Body of pancreas (tissue), 4 donors: ENCODE measurements around the gene SLC18A2. TPM values are rescaled to one million over a fixed set of nuclear protein-coding genes. Genes with fewer than 3 reads are reported as not detected.

Experiments
- ATAC-seq: fragments of 150-250 bp; one replicate; pipeline ENCODE4 v1.9.1; 2016
- DNase-seq, 4 donors: peaks; one replicate each; pipeline ENCODE4 v3.0.0-alpha.2; 2019
- H3K27ac ChIP-seq, 4 donors: fragments of 200-600 bp; sonication (generic); 1 replicate in 3 of 4; 2 replicates in 1 of 4; pipeline versions ENCODE4 v1.5.1 to v1.6.1; 2016 to 2019; ENCODE audit warnings: mild to moderate bottlenecking in 1 of 4, mixed read lengths in 1 of 4, moderate library complexity in 1 of 4
- H3K27me3 ChIP-seq, 2 donors: fragments of 200-600 bp; sonication (generic); one replicate each; pipeline ENCODE4 v1.6.0; 2016; ENCODE audit warnings: mild to moderate bottlenecking in 1 of 2
- H3K36me3 ChIP-seq, 2 donors: fragments of 200-600 bp; sonication (generic); replicated peaks in 1 of 2; 2 replicates each; pipeline ENCODE4 v1.5.1; 2016; ENCODE audit warnings: low read depth in 2 of 2; ENCODE audit not compliant: insufficient read depth in 1 of 2
- H3K4me1 ChIP-seq: fragments of 200-600 bp; sonication (generic); one replicate; pipeline ENCODE4 v1.6.0; 2016
- H3K4me3 ChIP-seq, 2 donors: fragments of 200-600 bp; sonication (generic); 1 replicate in 1 of 2; 2 replicates in 1 of 2; pipeline ENCODE4 v1.5.1; 2016 to 2019
- H3K9me3 ChIP-seq, 3 donors: fragments of 200-600 bp; sonication (generic); 1 replicate in 2 of 3; 2 replicates in 1 of 3; pipeline ENCODE4 v1.5.1; 2016
- CTCF ChIP-seq, 7 experiments: fragments of 450-650 bp in 4 of 7; fragments of 200-600 bp in 3 of 7; sonication (generic) in 3 of 7; IDR thresholded peaks; one replicate each; pipeline ENCODE4 v1.5.1; 2016 to 2019; ENCODE audit warnings: antibody characterized with exemption in 7 of 7
- POLR2A ChIP-seq, 3 donors: fragments of 450-650 bp; IDR thresholded peaks; one replicate each; pipeline ENCODE4 v1.6.1; 2016; ENCODE audit warnings: antibody characterized with exemption in 3 of 3, mild to moderate bottlenecking in 2 of 3
- WGBS, 2 donors: methylation state at CpG; one replicate each; pipeline ENCODE4 v1.1.5; 2017; 5-methylcytosine and 5-hydroxymethylcytosine counted together
- intact Hi-C: fragments of 100-400 bp; cut with DNase I; formaldehyde crosslinking; loops from one replicate; pipeline ENCODE4 v1.15.1; 2023
- total RNA-seq, 2 donors: library from RNA; depleted of rRNA; stranded (reverse); fragments of >200 nt; gene quantifications; one replicate each; pipeline ENCODE4 v1.1.0, GENCODE V29; 2016

Gene SLC18A2
- total RNA-seq, 2 donors from 2014 or later: 1.6 to 2.3 TPM

DNA sequence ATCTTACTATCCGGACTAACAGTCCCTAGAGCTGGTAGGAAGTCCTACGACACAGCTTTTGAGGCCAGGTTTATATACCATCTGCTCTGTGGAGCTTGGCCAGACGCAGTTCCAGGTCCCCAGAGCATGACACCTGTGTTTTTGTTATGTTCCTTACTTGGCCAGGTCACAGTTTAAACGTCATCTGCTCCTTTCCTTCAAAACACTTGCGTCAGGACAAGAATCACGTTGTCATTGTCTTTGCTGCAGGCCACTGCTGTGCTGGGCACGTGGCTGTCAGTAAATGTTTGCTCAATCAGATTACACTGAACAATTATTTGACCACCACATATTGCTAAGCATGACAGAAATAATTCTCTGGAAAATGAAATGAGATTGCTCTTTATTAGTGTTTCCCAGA is 23.9 kb downstream of the SLC18A2 start:
- Histone ChIP-seq H3K4me3 (no peak overlapping the region), H3K9me3 (no peaks in the 10 kb centered on the region), H3K27me3 (no peaks in the 10 kb centered on the region), H3K4me1 (peaks cover 19% of the 10 kb centered on the region), H3K36me3 (no peaks in the 10 kb centered on the region), H3K27ac (peak overlapping the region in 1 of 4 donors; percentile 43)
- TF ChIP-seq CTCF (IDR thresholded peaks at IDR 0.05) (no peak), POLR2A (IDR thresholded peaks at IDR 0.05) (no peak)
- peak; percentile 52 to 78 (median 66) for DNase-seq
- peak; percentile 92 for ATAC-seq
- intact Hi-C loops: no loop called here
- WGBS, 2 donors: 23 to 27% methylated on average over 7 of the region's 7 CpGs

- H3K27ac ChIP-seq: no peak overlapping the region
- TF ChIP-seq CTCF (IDR thresholded peaks at IDR 0.05): no peak
- no peak for TF ChIP-seq POLR2A (IDR thresholded peaks at IDR 0.05)
- 82 to 86% methylated on average over 9 of the region's 9 CpGs for WGBS, 2 donors
- H3K4me3 ChIP-seq: no peak overlapping the region
- intact Hi-C loops: no loop called here
- H3K36me3 ChIP-seq: no peaks in the 10 kb centered on the region
- H3K9me3 ChIP-seq: no peaks in the 10 kb centered on the region
- no peak for DNase-seq
- no peaks in the 10 kb centered on the region for H3K27me3 ChIP-seq
- ATAC-seq: no peak
- peaks cover 19% of the 10 kb centered on the region for H3K4me1 ChIP-seq
Observed at GRCh38 chr10:117266400-117266799, 25.5 kb downstream of the SLC18A2 start.

DNA sequence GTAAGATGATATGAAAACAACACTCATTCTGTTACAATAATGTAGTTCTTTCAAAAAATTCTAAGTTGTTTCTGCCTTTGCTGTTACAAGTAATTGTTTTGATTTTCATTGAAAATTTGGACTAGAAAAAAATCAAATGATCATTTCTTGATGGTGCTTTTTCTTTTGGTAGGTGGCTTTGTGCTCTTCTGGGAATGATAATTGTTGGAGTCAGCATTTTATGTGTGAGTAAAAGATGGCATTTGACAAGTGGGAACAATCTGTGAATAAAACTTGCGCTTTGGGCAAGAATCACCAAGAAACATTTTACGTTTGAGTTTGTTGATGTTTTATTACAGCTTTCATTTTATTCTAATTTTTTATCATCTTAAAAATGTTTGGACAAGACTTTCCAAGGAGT is 25.9 kb downstream of the SLC18A2 start:
- ATAC-seq: no peak
- no peak overlapping the region for H3K27ac ChIP-seq
- WGBS, 2 donors: 87 to 95% methylated on average over 2 of the region's 2 CpGs
- no peak for TF ChIP-seq POLR2A (IDR thresholded peaks at IDR 0.05)
- DNase-seq: no peak
- intact Hi-C loops: no loop called here
- peaks cover 19% of the 10 kb centered on the region for H3K4me1 ChIP-seq
- no peaks in the 10 kb centered on the region for H3K9me3 ChIP-seq
- no peaks in the 10 kb centered on the region for H3K36me3 ChIP-seq
- H3K4me3 ChIP-seq: no peak overlapping the region
- H3K27me3 ChIP-seq: no peaks in the 10 kb centered on the region

- H3K4me3 ChIP-seq: no peak overlapping the region
- WGBS, 2 donors: 76 to 93% methylated on average over 3 to 4 of the region's 4 CpGs
- peaks cover 19% of the 10 kb centered on the region for H3K4me1 ChIP-seq
- no peak for TF ChIP-seq CTCF (IDR thresholded peaks at IDR 0.05)
- TF ChIP-seq POLR2A (IDR thresholded peaks at IDR 0.05): no peak
- H3K27ac ChIP-seq: no peak overlapping the region
- H3K36me3 ChIP-seq: no peaks in the 10 kb centered on the region
- ATAC-seq (no peak), DNase-seq (no peak)
- intact Hi-C loops: no loop called here
- no peaks in the 10 kb centered on the region for H3K9me3 ChIP-seq
- H3K27me3 ChIP-seq: no peaks in the 10 kb centered on the region
Observed at GRCh38 chr10:117268258-117268657, 27.3 kb downstream of the SLC18A2 start.

- Histone ChIP-seq H3K27me3 (no peaks in the 10 kb centered on the region), H3K4me3 (no peak overlapping the region), H3K27ac (no peak overlapping the region), H3K4me1 (peaks cover 18% of the 10 kb centered on the region), H3K36me3 (no peaks in the 10 kb centered on the region), H3K9me3 (no peaks in the 10 kb centered on the region)
- WGBS, 2 donors: 92 to 93% methylated on average over 2 of the region's 2 CpGs
- ATAC-seq (no peak), DNase-seq (no peak)
- no peak for TF ChIP-seq POLR2A (IDR thresholded peaks at IDR 0.05)
- no peak for TF ChIP-seq CTCF (IDR thresholded peaks at IDR 0.05)
- intact Hi-C loops: no loop called here
Observed at GRCh38 chr10:117268907-117269306, 28.0 kb downstream of the SLC18A2 start.
